Adrenal gland (tissue), 12 donors: ENCODE data around the gene NR6A1. TPM values are rescaled to one million over a fixed set of nuclear protein-coding genes. Genes with fewer than 3 reads are reported as not detected.

Experiments
- DNase-seq, 7 donors: peaks; one replicate each; pipeline ENCODE4 v3.0.0-alpha.2; 2019 to 2020
- H3K27ac ChIP-seq, 5 donors: fragments of 200-600 bp; sonication (generic) in 4 of 5; 1 replicate in 3 of 5; 2 replicates in 2 of 5; pipeline versions ENCODE4 v1.5.1 to v1.8.0; 2016 to 2020; ENCODE audit warnings: mild to moderate bottlenecking in 1 of 5
- H3K27me3 ChIP-seq: fragments of 200-600 bp; 2 replicates; pipeline ENCODE4 v1.8.0; 2021
- H3K36me3 ChIP-seq, 2 donors: fragments of 200-600 bp; replicated peaks in 1 of 2; 1 replicate in 1 of 2; 2 replicates in 1 of 2; pipeline versions ENCODE4 v1.5.1 to v1.8.0; 2018 to 2022
- H3K4me1 ChIP-seq, 2 donors: fragments of 200-600 bp; replicated peaks in 1 of 2; 1 replicate in 1 of 2; 2 replicates in 1 of 2; pipeline versions ENCODE4 v1.5.1 to v1.8.0; 2018 to 2021
- H3K4me3 ChIP-seq, 4 donors: fragments of 200-600 bp; sonication (generic) in 3 of 4; one replicate each; pipeline ENCODE4 v1.5.1; 2016 to 2018
- H3K9me3 ChIP-seq, 3 donors: fragments of 200-600 bp; sonication (generic) in 1 of 3; replicated peaks in 1 of 3; 1 replicate in 2 of 3; 2 replicates in 1 of 3; pipeline versions ENCODE4 v1.5.1 to v1.8.0; 2016 to 2021
- CTCF ChIP-seq, 6 experiments: fragments of 450-650 bp in 4 of 6; fragments of 200-600 bp in 2 of 6; sonication (generic) in 1 of 6; IDR thresholded peaks; 1 replicate in 5 of 6; 2 replicates in 1 of 6; pipeline versions ENCODE4 v1.5.1 to v1.8.0; 2016 to 2021; ENCODE audit warnings: antibody characterized with exemption in 6 of 6, mild to moderate bottlenecking in 2 of 6, moderate library complexity in 1 of 6
- POLR2A ChIP-seq, 2 donors: fragments of 450-650 bp; IDR thresholded peaks; one replicate each; pipeline ENCODE4 v1.6.1; 2017; ENCODE audit warnings: antibody characterized with exemption in 2 of 2, mild to moderate bottlenecking in 2 of 2, moderate library complexity in 1 of 2
- WGBS, 4 donors: extraction: QIAGEN DNeasy Blood & Tissue Kit in 2 of 4; methylation state at CpG; one replicate each; pipeline versions ENCODE4 v1.1.5 to v1.1.7; 2013 to 2017; 5-methylcytosine and 5-hydroxymethylcytosine counted together
- intact Hi-C, 2 donors: fragments of 100-400 bp; cut with DNase I; formaldehyde crosslinking; loops; one replicate each; pipeline versions ENCODE4 v1.14.1 to v1.15.0; 2022 to 2023
- polyA plus RNA-seq, 3 donors: library from polyadenylated mRNA; stranded (reverse); fragments of 200-250 nt in 2 of 3; fragments of 350-450 nt in 1 of 3; fragmentation: Illumina TruSeq in 1 of 3; extraction: RNeasy Lipid Tissue Mini Kit (QIAGEN cat#74804) in 1 of 3; gene quantifications; one replicate each; pipeline ENCODE4 v1.2.3, GENCODE V29; 2013 to 2014
- total RNA-seq, 9 donors: library from RNA; depleted of rRNA in 4 of 9; stranded (reverse); fragments of >200 nt in 4 of 9; fragments of 120-200 nt in 1 of 9; fragmentation: NEBNext Ultra II Directional in 1 of 9; extraction: Animal tissue kit (Norgen Biotek cat#: 25700) in 1 of 9; gene quantifications; one replicate each; pipeline versions ENCODE4 v1.1.0 to v1.2.4, GENCODE V29; 2013 to 2023
- donor health status: healthy with polysubstance abuse.
- donor health status: Bipolar disorder and iron deficiency.
- donor health status: DM: yes; HTN: yes; CAD: no.
- donor health status: DM: no; HTN: no; CAD: no.
- donor health status: DM: no; HTN: no; CAD: no.
- donor health status: DM: yes; HTN: yes; CAD: no.

The NR6A1 gene
- total and polyA plus RNA-seq, 12 donors = 0.46 to 9.8 (median 1.5) TPM

- intact Hi-C loops = no loop called here
- Histone ChIP-seq H3K36me3 (no peaks in the 10 kb centered on the region), H3K27me3 (no peaks in the 10 kb centered on the region), H3K27ac (no peak overlapping the region), H3K9me3 (no peaks in the 10 kb centered on the region), H3K4me3 (no peak overlapping the region), H3K4me1 (no peaks in the 10 kb centered on the region)
- DNase-seq = no peak
- TF ChIP-seq POLR2A (IDR thresholded peaks at IDR 0.05) = no peak
- 89 to 100% (median 97%) methylated on average over 1 of the region's 1 CpG for WGBS, 4 donors
Measured at GRCh38 chr9:124580186-124580585, 190.9 kb downstream of the NR6A1 start.

- WGBS, 4 donors = 91 to 95% (median 93%) methylated on average over 6 of the region's 6 CpGs
- intact Hi-C loops = no loop called here
- no peaks in the 10 kb centered on the region for H3K9me3 ChIP-seq
- H3K27me3 ChIP-seq = no peaks in the 10 kb centered on the region
- no peak overlapping the region for H3K4me3 ChIP-seq
- no peaks in the 10 kb centered on the region for H3K4me1 ChIP-seq
- DNase-seq = no peak
- H3K36me3 ChIP-seq = no peaks in the 10 kb centered on the region
- TF ChIP-seq POLR2A (IDR thresholded peaks at IDR 0.05) = no peak
- TF ChIP-seq CTCF (IDR thresholded peaks at IDR 0.05) = no peak
- no peak overlapping the region for H3K27ac ChIP-seq
Measured at GRCh38 chr9:124576751-124577150, 194.4 kb downstream of the NR6A1 start.

GRCh38 chr9:124574534-124575375 is 196.4 kb downstream of the NR6A1 start:
- 79 to 82% (median 80%) methylated on average over 10 of the region's 10 CpGs for WGBS, 4 donors
- no peak overlapping the region for H3K4me3 ChIP-seq
- no peaks in the 10 kb centered on the region for H3K27me3 ChIP-seq
- no peak overlapping the region for H3K27ac ChIP-seq
- H3K9me3 ChIP-seq = no peaks in the 10 kb centered on the region
- no peaks in the 10 kb centered on the region for H3K4me1 ChIP-seq
- TF ChIP-seq CTCF (IDR thresholded peaks at IDR 0.05) = no peak
- no peaks in the 10 kb centered on the region for H3K36me3 ChIP-seq
- intact Hi-C loops = no loop called here
- no peak for DNase-seq

GRCh38 chr9:124570942-124571666 is 200.0 kb downstream of the NR6A1 start:
- TF ChIP-seq POLR2A (IDR thresholded peaks at IDR 0.05) (no peak), CTCF (IDR thresholded peaks at IDR 0.05) (no peak)
- Histone ChIP-seq H3K4me3 (no peak overlapping the region), H3K27me3 (no peaks in the 10 kb centered on the region), H3K36me3 (no peaks in the 10 kb centered on the region), H3K27ac (no peak overlapping the region), H3K4me1 (no peaks in the 10 kb centered on the region), H3K9me3 (no peaks in the 10 kb centered on the region)
- WGBS, 4 donors = 79 to 88% (median 87%) methylated on average over 4 of the region's 4 CpGs
- intact Hi-C loops = no loop called here
- DNase-seq = no peak
